GDM1 (cell line): ENCODE data around the gene OGFR.

ENCODE experiments used
- DNase-seq: peaks from one replicate; lab custom pipeline; 2025; lab: John Stamatoyannopoulos, UW

Gene OGFR

GRCh38 chr20:62860924-62861691 is 56.5 kb downstream of the OGFR start:
- no peak for DNase-seq

- DNase-seq: peak; percentile 78
Observed at GRCh38 chr20:62861726-62862336, 57.2 kb downstream of the OGFR start, which contains the start of gene TCFL5. TCFL5 (minus strand) TSS chr20:62861822; CDS start chr20:62861670, 152 bp downstream.
